AG04449 (cell line): ENCODE measurements around the gene CCSER2.

Source experiments
- CTCF ChIA-PET: fragments of 350-600 bp; formaldehyde crosslinking; extraction: SDS; loops from one replicate; lab custom pipeline; 2021; ENCODE audit warnings: antibody characterized with exemption; lab: Yijun Ruan, JAX
- POLR2A ChIA-PET: fragments of 400-600, 350-600 bp; formaldehyde crosslinking; extraction: SDS; loops from one replicate; lab custom pipeline; 2020; ENCODE audit warnings: antibody characterized with exemption, inconsistent platforms; lab: Yijun Ruan, JAX
- DNase-seq: peaks from one replicate; pipeline ENCODE4 v3.0.0-alpha.2; 2010; ENCODE audit warnings: low read depth, low spot score
- H3K4me3 ChIP-seq: 2 replicates; pipeline ENCODE4 v1.5.1; 2011; ENCODE audit warnings: low read depth, mild to moderate bottlenecking, control low read depth, low read length
- TF ChIP-seq, protein P1 (sequence below): IDR thresholded peaks from one replicate; pipeline ENCODE4 v1.5.1; 2011; ENCODE audit warnings: mild to moderate bottlenecking, moderate library complexity, low read length, control low read depth, inconsistent platforms; ENCODE audit not compliant: insufficient read depth; ENCODE audit errors: missing control alignments

Gene CCSER2

DNA sequence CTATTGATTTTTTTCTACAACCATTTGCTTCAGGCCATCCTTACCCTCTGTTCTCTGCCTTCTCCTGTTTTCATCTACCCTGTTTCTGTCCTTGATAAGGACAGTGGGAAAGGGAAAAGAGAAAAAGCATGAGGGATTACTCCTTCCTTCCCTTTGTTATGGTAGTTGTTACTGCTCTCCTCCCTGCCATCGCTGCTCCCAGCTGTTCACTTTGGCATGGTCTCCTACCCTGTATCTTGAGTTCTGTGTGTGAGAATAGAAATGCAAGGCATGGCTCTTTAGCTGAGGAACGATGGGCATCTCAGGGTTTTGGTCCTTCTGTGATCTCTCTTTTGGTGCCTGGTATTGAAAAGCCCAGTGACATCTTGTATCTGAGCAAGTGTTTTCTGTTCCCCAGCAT lies 6.4 kb downstream of the CCSER2 start:
- TF ChIP-seq, protein P1, sequence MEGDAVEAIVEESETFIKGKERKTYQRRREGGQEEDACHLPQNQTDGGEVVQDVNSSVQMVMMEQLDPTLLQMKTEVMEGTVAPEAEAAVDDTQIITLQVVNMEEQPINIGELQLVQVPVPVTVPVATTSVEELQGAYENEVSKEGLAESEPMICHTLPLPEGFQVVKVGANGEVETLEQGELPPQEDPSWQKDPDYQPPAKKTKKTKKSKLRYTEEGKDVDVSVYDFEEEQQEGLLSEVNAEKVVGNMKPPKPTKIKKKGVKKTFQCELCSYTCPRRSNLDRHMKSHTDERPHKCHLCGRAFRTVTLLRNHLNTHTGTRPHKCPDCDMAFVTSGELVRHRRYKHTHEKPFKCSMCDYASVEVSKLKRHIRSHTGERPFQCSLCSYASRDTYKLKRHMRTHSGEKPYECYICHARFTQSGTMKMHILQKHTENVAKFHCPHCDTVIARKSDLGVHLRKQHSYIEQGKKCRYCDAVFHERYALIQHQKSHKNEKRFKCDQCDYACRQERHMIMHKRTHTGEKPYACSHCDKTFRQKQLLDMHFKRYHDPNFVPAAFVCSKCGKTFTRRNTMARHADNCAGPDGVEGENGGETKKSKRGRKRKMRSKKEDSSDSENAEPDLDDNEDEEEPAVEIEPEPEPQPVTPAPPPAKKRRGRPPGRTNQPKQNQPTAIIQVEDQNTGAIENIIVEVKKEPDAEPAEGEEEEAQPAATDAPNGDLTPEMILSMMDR, result no peak
- no peak for DNase-seq
- ChIA-PET POLR2A (no interaction called here), CTCF (interaction anchor here (0.7 to 5.2 kb wide), 5 partner anchors 11 to 202 kb away, joined by 3 to 43 read pairs (median 10); no protein-coding TSS in a partner anchor)
- no peak overlapping the region for H3K4me3 ChIP-seq

DNA sequence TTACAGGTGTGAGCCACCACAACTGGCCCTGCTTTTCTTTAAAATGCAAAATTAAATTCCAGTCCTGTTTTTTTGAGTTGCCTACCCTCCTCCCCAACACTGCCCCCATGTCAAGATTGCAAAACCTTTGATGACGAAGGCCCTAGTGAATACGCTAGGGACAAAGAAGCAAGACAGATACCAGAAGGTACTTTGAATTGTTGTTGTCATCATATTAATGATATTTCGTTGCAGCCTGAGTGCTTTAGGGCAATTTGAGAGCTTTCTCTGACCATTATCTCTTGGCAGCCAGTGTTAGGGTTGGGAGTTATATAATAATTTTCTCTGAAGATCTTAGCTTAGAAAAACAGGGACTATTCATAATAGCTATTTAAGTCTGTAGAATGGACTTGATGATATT lies 7.1 kb downstream of the CCSER2 start:
- TF ChIP-seq, protein P1, result no peak
- ChIA-PET POLR2A (no interaction called here), CTCF (interaction anchor here (0.7 to 5.2 kb wide), 3 partner anchors 17 to 70 kb away, joined by 3 to 43 read pairs (median 28); no protein-coding TSS in a partner anchor)
- no peak overlapping the region for H3K4me3 ChIP-seq
- DNase-seq, result no peak

DNA sequence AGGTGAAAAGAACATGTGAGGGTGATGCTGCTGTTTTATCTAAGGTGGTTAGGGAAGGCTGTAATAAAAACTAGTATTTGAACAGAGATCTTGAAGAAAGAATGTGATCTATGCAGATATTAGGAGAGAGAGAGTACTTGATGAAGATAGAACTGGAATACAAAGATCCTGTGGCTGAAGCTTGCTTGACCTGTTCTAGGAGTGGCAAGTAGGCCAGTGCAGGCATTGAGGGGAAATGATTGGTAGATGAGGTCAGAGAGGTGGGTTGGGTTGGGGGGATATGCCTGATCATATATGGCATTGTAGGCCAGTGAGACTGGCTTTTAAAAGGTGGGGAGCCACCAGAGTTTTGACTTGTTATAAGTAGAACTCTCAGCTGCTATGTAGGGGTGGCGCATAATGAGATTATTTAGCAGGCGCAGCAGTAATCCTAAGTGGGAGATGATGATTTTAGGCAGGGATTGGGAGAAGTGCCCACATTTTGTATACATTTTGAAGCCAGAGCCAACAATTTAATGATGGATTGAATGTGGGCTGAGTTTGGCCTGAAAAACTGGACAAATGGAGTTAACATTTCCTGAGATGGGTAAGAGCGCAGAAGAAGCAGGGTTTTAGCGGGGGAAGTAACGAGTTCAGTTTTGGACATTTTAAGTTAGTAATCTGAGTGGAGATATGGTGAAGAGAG lies 8.2 kb downstream of the CCSER2 start:
- POLR2A ChIA-PET, result no interaction called here
- CTCF ChIA-PET, result interaction anchor here (1.2 to 5.2 kb wide), 3 partner anchors 16 to 71 kb away, joined by 5 to 43 read pairs (median 28); no protein-coding TSS in a partner anchor

DNA sequence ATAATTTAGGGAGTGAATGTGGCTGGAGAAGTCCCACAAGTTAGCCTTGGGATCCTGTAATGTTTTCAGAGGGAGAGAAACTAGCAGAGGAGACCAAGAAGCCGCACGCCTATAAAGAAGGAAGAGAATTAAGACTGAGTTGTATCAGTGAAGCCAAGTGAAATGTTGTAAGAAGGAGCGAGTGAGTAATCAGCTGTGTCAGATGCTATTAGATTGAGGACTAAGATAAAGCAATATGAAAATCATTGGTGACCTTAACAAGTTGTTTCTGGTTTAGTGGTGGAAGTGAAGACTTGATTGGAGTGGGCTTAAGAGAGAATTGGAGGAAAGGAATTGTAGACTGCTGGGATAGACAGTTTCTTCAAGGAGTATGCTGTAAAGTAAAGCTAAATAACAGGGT lies 8.8 kb downstream of the CCSER2 start:
- TF ChIP-seq, protein P1, result no peak
- no peak overlapping the region for H3K4me3 ChIP-seq
- ChIA-PET POLR2A (no interaction called here), CTCF (interaction anchor here (1.2 to 5.2 kb wide), 3 partner anchors 15 to 72 kb away, joined by 5 to 43 read pairs (median 28); no protein-coding TSS in a partner anchor)
- DNase-seq, result no peak

More for the DNA sequence above, 8.2 kb downstream of the CCSER2 start:
- no peak for DNase-seq
- H3K4me3 ChIP-seq, result no peak overlapping the region
- TF ChIP-seq, protein P1, result no peak

DNA sequence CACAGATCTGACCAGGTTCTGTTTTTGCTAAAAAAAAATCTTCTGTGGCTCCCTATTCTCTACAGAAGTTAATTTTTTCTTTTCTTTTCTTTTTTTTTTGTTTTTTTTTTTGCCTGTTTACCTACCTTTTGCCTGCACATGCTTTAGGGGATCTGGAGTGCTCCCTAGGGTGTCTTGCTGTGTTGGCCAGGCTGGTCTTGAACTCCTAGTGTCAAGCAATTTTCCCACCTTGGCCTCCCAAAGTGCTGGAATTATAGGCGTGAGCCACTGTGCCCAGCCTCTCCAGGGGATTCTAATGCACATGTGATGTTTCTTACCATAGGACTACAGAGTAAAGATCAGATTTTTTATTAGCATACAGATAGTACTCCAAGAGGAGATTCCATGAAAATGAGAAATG lies 10.6 kb downstream of the CCSER2 start:
- ChIA-PET POLR2A (interaction anchor here (1.0 kb wide), 1 partner anchor 11 kb away, joined by 4 read pairs; no protein-coding TSS in a partner anchor), CTCF (interaction anchor here (1.3 to 5.2 kb wide), 3 partner anchors 10 to 77 kb away, joined by 3 to 43 read pairs (median 5); no protein-coding TSS in a partner anchor)
- TF ChIP-seq, protein P1, result no peak
- H3K4me3 ChIP-seq, result no peak overlapping the region
- DNase-seq, result no peak

DNA sequence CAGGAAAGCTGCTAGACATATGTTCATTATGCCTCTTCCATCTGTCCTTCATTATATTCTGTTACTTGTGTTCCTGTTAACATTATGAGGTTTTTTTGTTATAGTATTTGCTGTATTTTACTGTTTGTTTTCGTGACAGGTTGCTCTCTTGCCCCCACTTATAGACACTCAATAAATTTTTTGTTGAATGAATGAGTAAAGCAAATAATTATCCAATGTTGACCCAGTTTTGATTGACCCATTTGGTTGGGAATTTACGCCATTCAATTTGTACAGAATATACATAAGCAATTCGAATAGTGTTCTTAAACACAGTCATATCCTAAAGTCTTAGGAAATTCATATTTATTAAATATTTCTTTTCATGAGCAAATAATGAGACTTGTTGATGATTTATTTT lies 11.8 kb downstream of the CCSER2 start:
- no peak overlapping the region for H3K4me3 ChIP-seq
- TF ChIP-seq, protein P1, result no peak
- CTCF ChIA-PET, result no interaction called here
- POLR2A ChIA-PET, result no interaction called here
- no peak for DNase-seq
